Endothelial cell of umbilical vein (primary cell): ENCODE data around the gene CRYL1. TPM values are rescaled to one million over a fixed set of nuclear protein-coding genes. Genes with fewer than 3 reads are reported as not detected.

Source experiments
- BruUV-seq: library from RNA; stranded (reverse); fragments of 400-500 nt; replicated peaks from 2 replicates; lab custom pipeline; 2021; lab: Mats Ljungman, UMichigan
- CTCF ChIA-PET: fragments of 300-600, 350-600 bp; sonication (Branson Sonifier 250); formaldehyde crosslinking; loops from one replicate; lab custom pipeline; 2021; ENCODE audit warnings: antibody characterized with exemption, inconsistent platforms; lab: Charles Lee
- POLR2A ChIA-PET: fragments of 300-600, 350-600 bp; sonication (Branson Sonifier 250); formaldehyde crosslinking; loops from one replicate; lab custom pipeline; 2021; ENCODE audit warnings: antibody characterized with exemption, inconsistent platforms; lab: Charles Lee
- DNase-seq: peaks from one replicate; pipeline ENCODE4 v3.0.0-alpha.2; 2011; ENCODE audit warnings: low read depth, low spot score
- FAIRE-seq: peaks from 2 replicates; lab custom pipeline; 2011; peaks lifted over from hg19 to GRCh38; lab: Jason Lieb, UNC
- H2AFZ ChIP-seq: 2 replicates; pipeline ENCODE4 v1.6.0; 2012; ENCODE audit warnings: low read depth, low read length, control low read depth, inconsistent platforms
- H3K27ac ChIP-seq: 2 replicates; pipeline ENCODE4 v1.5.1; 2011; ENCODE audit warnings: low read depth, mild to moderate bottlenecking, control low read depth, low read length, moderate library complexity; ENCODE audit not compliant: insufficient read depth
- H3K27me3 ChIP-seq, 2 experiments: 2 replicates each; pipeline versions ENCODE4 v1.6.0 to v1.6.1; 2011; ENCODE audit warnings: low read length in 2 of 2, mixed read lengths in 1 of 2; ENCODE audit not compliant: control insufficient read depth in 2 of 2, insufficient read depth in 2 of 2
- H3K36me3 ChIP-seq, 2 experiments: 2 replicates in 1 of 2; 3 replicates in 1 of 2; pipeline ENCODE4 v1.5.1; 2011; ENCODE audit warnings: low read length in 2 of 2, mild to moderate bottlenecking in 1 of 2, moderate library complexity in 1 of 2; ENCODE audit not compliant: control insufficient read depth in 2 of 2, insufficient read depth in 2 of 2; ENCODE audit errors: extremely low read depth in 1 of 2
- H3K4me1 ChIP-seq: 3 replicates; pipeline ENCODE4 v1.5.1; 2011; ENCODE audit warnings: mild to moderate bottlenecking, low read length; ENCODE audit not compliant: control insufficient read depth, insufficient read depth; ENCODE audit errors: extremely low read depth
- H3K4me2 ChIP-seq: 2 replicates; pipeline ENCODE4 v1.6.1; 2011; ENCODE audit warnings: low read length, control low read depth, mixed read lengths; ENCODE audit not compliant: insufficient read depth
- H3K4me3 ChIP-seq, 3 experiments: fragments of 200-600 bp in 1 of 3; sonication (generic), shearing (Covaris generic) in 1 of 3; replicated peaks in 1 of 3; 2 replicates each; pipeline ENCODE4 v1.5.1; 2011 to 2016; ENCODE audit warnings: control low read depth in 3 of 3, low read length in 3 of 3, mild to moderate bottlenecking in 2 of 3, inconsistent platforms in 1 of 3, low read depth in 1 of 3, moderate library complexity in 1 of 3; ENCODE audit not compliant: insufficient read depth in 1 of 3
- H3K79me2 ChIP-seq: 2 replicates; pipeline ENCODE4 v1.6.0; 2012; ENCODE audit warnings: low read length, inconsistent platforms; ENCODE audit not compliant: control insufficient read depth, insufficient read depth
- H3K9ac ChIP-seq: replicated peaks from 2 replicates; pipeline ENCODE3; 2011; ENCODE audit warnings: low read length, control low read depth; ENCODE audit not compliant: insufficient read depth; ENCODE audit errors: extremely low read depth
- H3K9me1 ChIP-seq: replicated peaks from 3 replicates; pipeline ENCODE4 v1.6.0; 2011; ENCODE audit warnings: mild to moderate bottlenecking, low read length; ENCODE audit not compliant: control insufficient read depth, insufficient read depth; ENCODE audit errors: extremely low read depth
- H3K9me3 ChIP-seq: replicated peaks from 2 replicates; pipeline ENCODE4 v1.5.1; 2012; ENCODE audit warnings: low read length, inconsistent platforms; ENCODE audit not compliant: control insufficient read depth, insufficient read depth
- H4K20me1 ChIP-seq: replicated peaks from 2 replicates; pipeline ENCODE3; 2011; ENCODE audit warnings: mild to moderate bottlenecking, low read length; ENCODE audit not compliant: control insufficient read depth, insufficient read depth; ENCODE audit errors: extremely low read depth
- EZH2 ChIP-seq: IDR thresholded peaks from 2 replicates; pipeline ENCODE4 v1.6.1; 2012; ENCODE audit warnings: borderline replicate concordance, low read depth, mild to moderate bottlenecking, moderate library complexity, low read length, inconsistent platforms; ENCODE audit not compliant: severe bottlenecking
- FOS ChIP-seq: IDR thresholded peaks from 2 replicates; pipeline ENCODE4 v1.6.1; 2011; ENCODE audit warnings: mild to moderate bottlenecking, low read length, moderate library complexity, borderline replicate concordance; ENCODE audit not compliant: insufficient read depth
- GATA2 ChIP-seq: IDR thresholded peaks from 2 replicates; pipeline ENCODE4 v1.7.0; 2011; ENCODE audit warnings: low read depth, mild to moderate bottlenecking, moderate library complexity, mixed read lengths, low read length; ENCODE audit not compliant: insufficient read length, insufficient read depth
- JUN ChIP-seq: IDR thresholded peaks from 2 replicates; pipeline ENCODE4 v1.6.1; 2011; ENCODE audit warnings: borderline replicate concordance, low read depth; ENCODE audit not compliant: insufficient read length, insufficient read depth
- MAX ChIP-seq: IDR thresholded peaks from 2 replicates; pipeline ENCODE4 v1.6.1; 2011; ENCODE audit not compliant: insufficient read depth, insufficient read length
- MYC ChIP-seq: IDR thresholded peaks from one replicate; pipeline ENCODE4 v1.6.1; 2011; ENCODE audit warnings: mild to moderate bottlenecking, low read depth, low read length
- POLR2A ChIP-seq: IDR thresholded peaks from 2 replicates; pipeline ENCODE4 v1.6.1; 2012; ENCODE audit warnings: low read depth, mild to moderate bottlenecking, control low read depth, low read length
- POLR2AphosphoS5 ChIP-seq: IDR thresholded peaks from 2 replicates; pipeline ENCODE4 v1.6.1; 2012; ENCODE audit warnings: low read depth, mild to moderate bottlenecking, control low read depth, low read length, moderate library complexity; ENCODE audit not compliant: insufficient read depth
- dilution Hi-C: fragments of 300-500 bp; cut with MboI; formaldehyde crosslinking; loops from one replicate; pipeline ENCODE4 v1.15.0; 2019; ENCODE audit warnings: low sequenced_read_pairs; ENCODE audit not compliant: extremely low pct_ligation_motif_present
- intact Hi-C: fragments of 100-400 bp; cut with micrococcal nuclease; formaldehyde crosslinking; loops from one replicate; pipeline ENCODE4 v1.10.0; 2022
- polyA plus RNA-seq, 4 experiments: library from polyadenylated mRNA; depleted of rRNA in 3 of 4; stranded (reverse) in 3 of 4; unstranded in 1 of 4; fragments of >200 nt; gene quantifications; 2 replicates each; pipeline versions ENCODE4 v1.2.1 to v1.2.3, GENCODE V29; 2011 to 2012; ENCODE audit warnings: missing spikeins in 1 of 4
- total RNA-seq: library from RNA; stranded (reverse); gene quantifications from 2 replicates; pipeline ENCODE4 v1.2.3, GENCODE V29; 2021
- TF ChIP-seq, protein P1 (sequence below), 2 donors: IDR thresholded peaks; 1 replicate in 1 of 2; 2 replicates in 1 of 2; pipeline ENCODE4 v1.5.1; 2011; ENCODE audit warnings: low read length in 2 of 2, mild to moderate bottlenecking in 2 of 2, moderate library complexity in 2 of 2, control low read depth in 1 of 2, inconsistent platforms in 1 of 2, low read depth in 1 of 2; ENCODE audit not compliant: insufficient read depth in 1 of 2; ENCODE audit errors: extremely low read depth in 1 of 2

CRYL1 gene
- total and polyA plus RNA-seq, 2 donors (not counting 3 experiments of a cell fraction or from before 2014, with no cell fraction given): 13.9 to 39.0 TPM

DNA sequence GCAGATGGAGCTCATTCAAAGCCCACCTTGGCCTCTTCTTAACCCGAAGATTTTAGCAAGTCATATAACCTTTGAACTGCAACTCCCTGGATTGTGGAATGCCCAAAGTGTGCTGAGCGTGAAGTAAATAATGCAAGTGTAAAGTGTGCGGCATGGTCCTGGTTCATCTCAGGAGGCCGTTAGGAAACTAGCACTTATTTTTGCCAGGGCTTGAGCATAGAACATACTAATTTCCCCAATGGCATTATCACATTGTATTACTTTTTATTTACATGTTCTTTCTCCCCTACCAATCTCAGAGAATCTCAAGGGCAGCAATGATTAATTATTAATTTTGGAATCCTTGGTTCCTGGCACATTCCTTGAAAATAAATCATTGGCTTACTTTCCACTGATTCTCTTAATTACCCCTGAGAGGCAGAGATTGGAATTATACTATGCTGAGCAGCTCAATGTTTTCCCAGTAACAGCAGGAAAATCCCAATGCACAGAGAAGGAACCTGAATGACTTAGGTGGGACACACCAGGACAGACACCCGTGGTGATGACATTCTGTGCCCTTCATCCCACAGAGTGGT is 164.7 kb downstream of the CRYL1 start:
- BruUV-seq: no TSS peak
- no peaks in the 10 kb centered on the region for H3K4me1 ChIP-seq
- intact Hi-C loops (no loop called here), dilution Hi-C loops (no loop called here)
- H3K27ac ChIP-seq: no peak overlapping the region
- no peak overlapping the region for H3K4me2 ChIP-seq
- no peaks in the 10 kb centered on the region for H3K36me3 ChIP-seq
- no peak for TF ChIP-seq FOS
- TF ChIP-seq POLR2A: no peak
- TF ChIP-seq, protein P1, sequence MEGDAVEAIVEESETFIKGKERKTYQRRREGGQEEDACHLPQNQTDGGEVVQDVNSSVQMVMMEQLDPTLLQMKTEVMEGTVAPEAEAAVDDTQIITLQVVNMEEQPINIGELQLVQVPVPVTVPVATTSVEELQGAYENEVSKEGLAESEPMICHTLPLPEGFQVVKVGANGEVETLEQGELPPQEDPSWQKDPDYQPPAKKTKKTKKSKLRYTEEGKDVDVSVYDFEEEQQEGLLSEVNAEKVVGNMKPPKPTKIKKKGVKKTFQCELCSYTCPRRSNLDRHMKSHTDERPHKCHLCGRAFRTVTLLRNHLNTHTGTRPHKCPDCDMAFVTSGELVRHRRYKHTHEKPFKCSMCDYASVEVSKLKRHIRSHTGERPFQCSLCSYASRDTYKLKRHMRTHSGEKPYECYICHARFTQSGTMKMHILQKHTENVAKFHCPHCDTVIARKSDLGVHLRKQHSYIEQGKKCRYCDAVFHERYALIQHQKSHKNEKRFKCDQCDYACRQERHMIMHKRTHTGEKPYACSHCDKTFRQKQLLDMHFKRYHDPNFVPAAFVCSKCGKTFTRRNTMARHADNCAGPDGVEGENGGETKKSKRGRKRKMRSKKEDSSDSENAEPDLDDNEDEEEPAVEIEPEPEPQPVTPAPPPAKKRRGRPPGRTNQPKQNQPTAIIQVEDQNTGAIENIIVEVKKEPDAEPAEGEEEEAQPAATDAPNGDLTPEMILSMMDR (IDR thresholded peaks at IDR 0.05; ENCODE audit: extremely low read depth in 1 of 2, insufficient read depth in 1 of 2, low read depth in 1 of 2, low read length in 2 of 2): no peak
- no peak for TF ChIP-seq MYC
- TF ChIP-seq JUN: no peak
- TF ChIP-seq EZH2: no peak
- TF ChIP-seq MAX: no peak
- no peak for TF ChIP-seq POLR2AphosphoS5
- no peak for TF ChIP-seq GATA2
- H2AFZ ChIP-seq: no peak overlapping the region
- H4K20me1 ChIP-seq: no peaks in the 10 kb centered on the region
- H3K27me3 ChIP-seq: no peaks in the 10 kb centered on the region
- no peak overlapping the region for H3K9ac ChIP-seq
- FAIRE-seq (no peak), DNase-seq (no peak)
- ChIA-PET POLR2A (no interaction called here), CTCF (no interaction called here)
- H3K4me3 ChIP-seq: no peak overlapping the region
- no peaks in the 10 kb centered on the region for H3K9me3 ChIP-seq
- H3K9me1 ChIP-seq: no peaks in the 10 kb centered on the region
- H3K79me2 ChIP-seq: no peaks in the 10 kb centered on the region
